ENCODE results near the gene NEAT1.

Gene NEAT1

DNA sequence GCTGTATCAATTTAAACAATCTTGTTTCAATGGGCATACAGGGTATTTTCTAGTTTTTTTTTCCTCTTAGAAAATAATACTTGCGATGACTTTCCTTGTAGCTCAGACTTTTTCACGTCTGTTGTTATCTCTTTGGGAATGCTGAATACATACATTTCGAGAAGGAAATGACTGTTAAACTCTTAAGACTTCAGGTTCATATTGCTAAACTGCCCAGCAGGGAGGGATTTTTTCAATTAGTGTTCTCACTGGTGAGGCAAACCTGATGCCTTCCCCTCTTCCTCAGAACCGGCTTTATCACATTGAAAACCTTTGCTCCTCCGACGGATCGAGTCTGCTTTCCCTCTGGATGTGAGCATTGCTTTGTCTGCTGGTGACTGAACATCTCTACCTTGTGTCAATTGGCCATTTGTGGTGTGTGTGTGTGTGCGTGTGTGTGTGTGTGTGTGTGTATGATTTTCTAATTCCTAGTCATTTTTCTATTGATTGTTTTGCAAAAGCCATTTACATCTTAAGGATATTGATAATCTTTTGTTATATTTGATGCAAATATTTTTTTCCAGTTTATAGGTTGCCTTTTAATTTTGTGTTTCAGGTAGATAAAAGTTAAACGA, 6.6 kb downstream of the NEAT1 start:
- DNase-seq (ENCODE audit: insufficient read length, low spot score) (no peak), FAIRE-seq (no peak)
- TF ChIP-seq CTCF (IDR thresholded peaks at IDR 0.05; ENCODE audit: insufficient read depth, missing control alignments) = no peak

GRCh38 chr11:65429724-65430405, 7.3 kb downstream of the NEAT1 start:
- DNase-seq (ENCODE audit: insufficient read length, low spot score) = no peak
- no peak for FAIRE-seq

DNA sequence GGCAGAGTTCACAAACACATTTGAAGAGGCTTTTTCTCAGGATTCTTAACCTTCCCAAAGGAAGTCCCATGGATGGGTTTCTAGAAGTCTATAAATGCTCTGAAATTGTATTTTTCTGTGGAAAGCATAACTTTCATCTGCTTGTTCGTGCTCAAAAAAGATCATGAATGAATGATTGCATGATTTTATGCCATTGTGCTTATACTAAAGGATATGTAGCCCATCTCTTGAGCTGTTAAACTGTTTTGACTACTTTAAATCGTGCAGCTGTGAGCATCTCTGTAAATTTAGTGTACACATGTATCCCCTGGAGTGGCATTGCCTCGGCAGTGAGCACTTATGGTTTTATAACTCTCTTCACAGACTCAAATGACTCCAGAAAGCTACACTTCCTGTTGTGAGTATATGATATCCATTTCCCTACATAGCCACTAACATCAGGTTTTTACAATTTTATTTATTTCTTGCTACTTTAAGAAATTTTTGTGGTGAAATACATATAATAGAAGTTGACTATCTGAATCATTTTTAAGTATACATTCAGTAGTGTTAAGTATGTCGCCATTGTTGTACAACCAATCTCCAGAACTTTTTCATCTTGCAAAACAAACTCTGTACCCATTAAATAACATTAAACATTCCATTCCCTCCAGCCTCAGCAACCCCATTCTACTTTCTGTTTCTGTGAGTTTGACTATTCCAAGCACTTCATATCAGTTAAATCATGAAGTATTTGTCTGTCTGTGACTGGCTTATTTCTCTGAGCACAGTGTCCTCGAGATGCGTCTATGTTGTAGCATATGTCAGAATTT, 8.0 kb downstream of the NEAT1 start:
- FAIRE-seq (no peak), DNase-seq (ENCODE audit: insufficient read length, low spot score) (no peak)
- TF ChIP-seq CTCF (IDR thresholded peaks at IDR 0.05; ENCODE audit: insufficient read depth, missing control alignments) = no peak

More at GRCh38 chr11:65429724-65430405, 7.3 kb downstream of the NEAT1 start:
- no peak for TF ChIP-seq CTCF (IDR thresholded peaks at IDR 0.05; ENCODE audit: insufficient read depth, missing control alignments)

DNA sequence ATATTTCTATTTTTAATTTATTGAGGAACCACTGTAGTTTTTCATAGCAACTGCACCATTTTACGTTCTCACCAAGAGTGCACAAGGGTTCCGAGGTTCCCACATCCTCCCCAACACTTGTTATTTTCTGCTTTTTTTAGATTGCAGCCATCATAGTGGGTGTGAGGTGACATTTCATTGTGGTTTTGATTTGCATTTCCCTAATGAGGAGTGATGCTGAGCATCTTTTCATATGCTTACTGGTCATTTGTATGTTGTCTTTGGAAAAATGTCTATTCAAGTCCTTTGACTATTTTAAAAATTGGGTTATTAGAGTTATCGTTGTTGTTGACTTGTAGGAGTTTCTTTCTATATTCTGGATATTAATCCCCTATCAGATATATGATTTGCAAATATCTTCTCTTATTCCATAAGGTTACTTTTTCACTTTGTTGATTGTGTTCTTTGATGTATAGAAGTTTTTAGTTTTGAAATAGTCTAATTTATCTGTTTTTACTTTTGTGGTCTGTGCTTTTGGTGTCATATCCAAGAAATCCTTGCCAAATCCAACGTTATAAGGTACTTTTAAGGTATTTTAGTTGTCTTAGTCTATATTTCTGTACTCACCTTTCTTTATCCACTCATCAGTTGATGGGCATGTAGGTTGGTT, 9.0 kb downstream of the NEAT1 start:
- DNase-seq (ENCODE audit: insufficient read length, low spot score) = no peak
- no peak for TF ChIP-seq CTCF (IDR thresholded peaks at IDR 0.05; ENCODE audit: insufficient read depth, missing control alignments)
- FAIRE-seq = no peak

- no peak for DNase-seq (ENCODE audit: insufficient read length, low spot score)
- TF ChIP-seq CTCF (IDR thresholded peaks at IDR 0.05; ENCODE audit: insufficient read depth, missing control alignments) = no peak
- FAIRE-seq = no peak
Observed at GRCh38 chr11:65432100-65432650, 9.6 kb downstream of the NEAT1 start.

- FAIRE-seq (no peak), DNase-seq (ENCODE audit: insufficient read length, low spot score) (no peak)
- peak; percentile 41 for TF ChIP-seq CTCF (IDR thresholded peaks at IDR 0.05; ENCODE audit: insufficient read depth, missing control alignments)
Observed at GRCh38 chr11:65432686-65433582, 10.3 kb downstream of the NEAT1 start.
